A549 treated with CORT108297 at 1 μM for 4 hours (cell line): Measurements from ENCODE around the gene ATG4B. TPM values are rescaled to one million over a fixed set of nuclear protein-coding genes. Genes with fewer than 3 reads are reported as not detected.

Experiments used
- total RNA-seq: library from RNA; stranded (reverse); fragments of 200-300 nt; extraction: Qiagen RNA extraction; gene quantifications from 5 replicates; pipeline ENCODE4 v1.2.3, GENCODE V29; 2022

Gene ATG4B
- 47.1 to 68.7 TPM (median 53.9 TPM) in 5 replicates for total RNA-seq

DNA sequence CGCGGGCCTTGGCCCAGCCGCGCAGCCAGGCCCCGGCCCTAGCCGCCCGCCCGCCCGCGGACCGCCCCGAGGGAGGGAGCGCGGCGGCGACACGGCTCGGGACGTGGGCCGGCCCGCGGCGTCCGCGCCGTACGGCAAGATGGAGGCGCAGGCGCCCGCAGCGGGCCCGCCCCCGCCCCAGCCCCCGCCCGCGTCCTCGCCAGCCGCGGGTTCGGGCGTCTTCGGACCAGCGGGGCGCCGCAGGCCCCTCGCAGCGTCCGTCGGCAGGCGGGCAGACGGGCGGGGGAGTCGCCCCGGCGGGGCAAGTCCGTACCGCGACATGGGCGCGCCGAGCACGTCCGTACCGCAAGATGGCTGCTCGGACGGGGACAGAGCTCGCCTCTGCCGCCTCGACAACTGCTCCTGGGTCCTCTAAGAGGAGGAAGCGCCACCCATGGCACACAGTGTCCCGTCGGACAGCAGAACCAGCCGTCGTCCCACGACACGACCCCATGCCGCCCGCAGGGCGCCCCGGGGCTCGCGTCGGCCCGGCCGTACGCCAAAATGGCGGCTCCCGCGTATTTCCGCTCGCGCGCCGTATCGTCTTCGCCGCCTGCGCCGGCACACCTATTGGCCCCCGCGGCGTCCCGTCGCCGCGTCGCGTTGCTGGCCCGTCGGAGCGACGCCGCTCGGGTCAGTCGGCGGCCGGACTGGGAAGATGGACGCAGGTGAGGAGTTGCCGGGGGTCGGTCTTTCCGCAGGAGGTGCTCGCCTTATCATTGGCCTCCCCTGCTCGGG is at the start of gene ATG4B, which contains the start of gene THAP4:
Gene ATG4B, plus strand, starts transcription at position 676 of the 777 bp plus-strand sequence. Its CDS starts 22 bp downstream, at position 698.
Gene THAP4, minus strand, starts transcription at position 141 of the 777 bp plus-strand sequence. CDS start 141 bp downstream, outside the sequence.

DNA sequence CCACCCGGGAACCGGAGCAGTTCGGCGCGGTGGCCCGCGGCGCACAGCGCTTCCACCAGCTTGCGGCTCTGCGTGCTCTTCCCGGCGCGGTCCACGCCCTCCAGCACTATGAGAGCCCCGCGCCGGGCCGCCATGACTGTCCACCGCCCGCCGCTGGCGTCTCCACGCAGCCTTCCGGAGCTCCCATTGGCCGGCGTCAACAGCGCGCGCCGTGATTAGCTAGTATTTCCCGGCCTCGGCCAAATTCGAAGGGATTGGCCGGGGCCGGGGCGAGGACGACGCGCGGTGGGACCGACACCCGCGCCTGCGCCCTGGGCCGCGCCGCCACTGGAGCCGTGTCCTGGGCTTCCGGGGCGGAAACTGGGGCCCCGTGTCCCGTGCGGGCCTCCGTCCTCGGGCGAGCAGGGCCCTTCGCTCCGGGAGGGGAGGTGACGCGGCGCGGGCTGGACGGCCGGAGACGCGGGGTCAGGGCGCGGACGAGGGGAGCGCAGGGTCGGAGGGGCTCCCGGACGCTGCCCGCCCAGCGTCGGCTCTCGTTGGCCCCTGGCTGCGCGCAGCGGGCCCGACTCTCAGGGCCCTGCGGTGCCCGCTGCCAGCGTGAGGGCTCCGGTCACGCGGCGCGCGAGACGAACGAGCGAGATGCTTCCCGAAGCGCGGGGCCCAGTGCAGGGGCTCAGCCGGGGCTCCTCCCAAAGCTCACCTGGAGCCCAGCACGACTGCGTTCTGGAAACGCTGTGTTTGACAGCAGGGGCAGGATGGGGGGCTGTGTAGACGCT is 49.3 kb downstream of the ATG4B start, which contains the start of gene DTYMK:
Gene DTYMK, minus strand, starts transcription at position 166 of the 776 bp plus-strand sequence. Its CDS starts 32 bp downstream, at position 134.

DNA sequence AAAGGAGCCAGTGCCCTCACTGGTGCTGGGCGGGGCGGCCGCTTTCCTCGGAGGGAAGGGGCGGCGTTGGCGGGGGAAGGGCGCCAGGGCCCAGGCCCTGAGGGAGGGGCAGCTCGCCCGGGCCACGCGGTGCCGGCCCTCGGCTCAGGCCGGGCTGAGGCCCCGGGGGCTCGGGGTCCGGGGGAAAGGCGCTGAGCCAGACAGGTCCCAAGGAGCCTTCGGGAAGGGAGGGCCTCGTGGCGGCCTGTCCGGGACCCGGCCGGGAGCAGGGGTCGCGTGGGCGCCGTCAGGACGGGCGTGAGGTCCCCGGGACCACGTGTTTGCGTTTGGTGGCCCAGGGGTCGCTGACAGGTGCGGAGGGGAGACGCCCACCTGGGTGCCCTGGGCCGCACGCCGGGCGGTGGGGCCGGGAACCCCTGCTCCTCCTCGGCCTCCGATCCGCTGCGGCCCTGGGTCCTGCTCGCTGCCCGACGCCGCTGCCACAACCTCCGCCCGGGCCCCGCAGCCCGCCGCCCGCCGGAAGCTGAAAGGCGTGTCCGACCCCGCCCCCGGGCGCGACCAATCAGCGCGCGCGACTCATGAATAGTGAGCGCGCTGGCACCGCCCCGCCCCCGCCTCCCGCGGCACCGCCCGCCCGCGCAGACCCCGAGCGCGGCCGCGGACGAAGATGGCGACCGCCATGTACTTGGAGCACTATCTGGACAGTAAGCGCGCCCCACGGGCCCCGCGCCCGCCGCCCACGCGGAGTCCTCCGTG is 64.1 kb downstream of the ATG4B start, which contains the start of gene ING5:
Gene ING5, plus strand, starts transcription at position 641 of the 756 bp plus-strand sequence. Its CDS starts 27 bp downstream, at position 668.

Other genes starting within 250 kb of the ATG4B start
- 91.2 to 122 TPM (median 115 TPM) in 5 replicates for gene STK25, start 129.1 kb upstream of the ATG4B start, total RNA-seq
- gene BOK, start 78.9 kb upstream of the ATG4B start, total RNA-seq = 24.8 to 38.6 TPM (median 35.9 TPM) in 5 replicates
- 59.9 to 83.3 TPM (median 79.0 TPM) in 5 replicates for gene THAP4, start 535 bp upstream of the ATG4B start, total RNA-seq
- gene DTYMK, start 49.1 kb downstream of the ATG4B start, total RNA-seq = 118 to 164 TPM (median 137 TPM) in 5 replicates
- gene ING5, start 64.3 kb downstream of the ATG4B start, total RNA-seq = 21.3 to 24.0 TPM (median 22.8 TPM) in 5 replicates
- 6.7 to 11.6 TPM (median 11.2 TPM) in 5 replicates for gene D2HGDH, start 96.9 kb downstream of the ATG4B start, total RNA-seq
- 0.13 to 0.35 TPM (median 0.32 TPM) in 5 replicates for gene GAL3ST2, start 139.1 kb downstream of the ATG4B start, total RNA-seq
- 0.07 to 0.41 TPM (median 0.24 TPM) in 5 replicates for gene NEU4, start 171.5 kb downstream of the ATG4B start, total RNA-seq
- gene PDCD1, start 221.2 kb downstream of the ATG4B start, total RNA-seq = not detected in 5 replicates
- gene RTP5, start 232.0 kb downstream of the ATG4B start, total RNA-seq = not detected in 5 replicates